PC-3 (cell line): Measurements from ENCODE around the gene IL3RA. TPM values are rescaled to one million over a fixed set of nuclear protein-coding genes. Genes with fewer than 3 reads are reported as not detected.

ENCODE experiments used
- ATAC-seq: fragments of 200-7000 bp; cut with Tn5 transposase; 2 replicates; pipeline ENCODE4 v1.9.1; 2020; ENCODE audit warnings: mild to moderate bottlenecking, moderate library complexity
- BruUV-seq: library from RNA; stranded (reverse); fragments of 400-500 nt; replicated peaks from 2 replicates; lab custom pipeline; 2021; lab: Mats Ljungman, UMichigan
- CTCF ChIA-PET: fragments of 300-600 bp; sonication (Branson Sonifier 250); formaldehyde crosslinking; loops from one replicate; lab custom pipeline; 2022; ENCODE audit warnings: antibody characterized with exemption; lab: Charles Lee
- POLR2A ChIA-PET: fragments of 300-600 bp; sonication (Branson Sonifier 250); formaldehyde crosslinking; loops from one replicate; lab custom pipeline; 2022; ENCODE audit warnings: antibody characterized with exemption; ENCODE audit not compliant: unreplicated experiment; lab: Charles Lee
- DNase-seq: peaks from one replicate; pipeline ENCODE4 v3.0.0-alpha.2; 2015
- H2AFZ ChIP-seq: fragments of 300-600 bp; sonication (generic); 2 replicates; pipeline ENCODE4 v1.6.0; 2016; ENCODE audit warnings: antibody characterized with exemption, low read length
- H3F3A ChIP-seq: fragments of 300-600 bp; sonication (generic); one replicate; pipeline ENCODE4 v1.6.0; 2017; ENCODE audit warnings: antibody characterized with exemption, low read length, control low read depth, mild to moderate bottlenecking; ENCODE audit not compliant: unreplicated experiment
- H3K27ac ChIP-seq: fragments of 300-600 bp; sonication (generic); 2 replicates; pipeline ENCODE4 v1.5.1; 2016; ENCODE audit warnings: mild to moderate bottlenecking, low read length
- H3K27me3 ChIP-seq: fragments of 300-600 bp; sonication (generic); 2 replicates; pipeline ENCODE4 v1.6.1; 2016; ENCODE audit warnings: low read length, mixed read lengths
- H3K36me3 ChIP-seq: fragments of 300-600 bp; sonication (generic); 2 replicates; pipeline ENCODE4 v1.6.1; 2016; ENCODE audit warnings: low read depth, mixed run types, low read length, mixed read lengths
- H3K4me1 ChIP-seq: fragments of 300-600 bp; sonication (generic); 2 replicates; pipeline ENCODE4 v1.5.1; 2016; ENCODE audit warnings: low read length; ENCODE audit not compliant: insufficient read depth
- H3K4me2 ChIP-seq: fragments of 300-600 bp; sonication (generic); 2 replicates; pipeline ENCODE4 v1.6.0; 2016; ENCODE audit warnings: low read length
- H3K4me3 ChIP-seq: fragments of 300-600 bp; sonication (generic); 2 replicates; pipeline ENCODE4 v1.5.1; 2016; ENCODE audit warnings: mild to moderate bottlenecking, low read length, mixed read lengths
- H3K79me2 ChIP-seq: fragments of 300-600 bp; sonication (generic); 2 replicates; pipeline ENCODE4 v1.6.1; 2017; ENCODE audit warnings: low read length, mixed read lengths
- H3K9ac ChIP-seq: fragments of 300-600 bp; sonication (generic); 2 replicates; pipeline ENCODE4 v1.6.0; 2016; ENCODE audit warnings: mild to moderate bottlenecking, low read length
- H3K9me2 ChIP-seq: fragments of 300-600 bp; sonication (generic); replicated peaks from 2 replicates; pipeline ENCODE4 v1.6.1; 2016; ENCODE audit warnings: mixed run types, low read length, mixed read lengths
- H3K9me3 ChIP-seq: fragments of 300-600 bp; sonication (generic); 2 replicates; pipeline ENCODE4 v1.6.1; 2016; ENCODE audit warnings: low read length, mixed read lengths
- H4K20me1 ChIP-seq: fragments of 300-600 bp; sonication (generic); 2 replicates; pipeline ENCODE4 v1.6.1; 2016; ENCODE audit warnings: low read length, mixed read lengths
- EZH2 ChIP-seq: fragments of 300-600 bp; sonication (generic); IDR thresholded peaks from one replicate; pipeline ENCODE4 v1.6.1; 2017; ENCODE audit warnings: antibody characterized with exemption, mild to moderate bottlenecking, low read length; ENCODE audit not compliant: unreplicated experiment
- EZH2phosphoT487 ChIP-seq: fragments of 300-600 bp; sonication (generic); IDR thresholded peaks from 2 replicates; pipeline ENCODE4 v1.6.1; 2018; ENCODE audit warnings: mild to moderate bottlenecking, antibody characterized with exemption, low read length, borderline replicate concordance
- intact Hi-C: fragments of 100-400 bp; cut with micrococcal nuclease; formaldehyde crosslinking; loops from 2 replicates; pipeline ENCODE4 v1.9.0; 2023
- total RNA-seq: library from RNA; depleted of rRNA; stranded (reverse); fragments of >200 nt; gene quantifications from 2 replicates; pipeline ENCODE4 v1.2.3, GENCODE V29; 2014
- TF ChIP-seq, protein P1 (sequence below): fragments of 300-600 bp; sonication (generic); conservative IDR thresholded peaks from 2 replicates; pipeline ENCODE4 v1.5.1; 2017; ENCODE audit warnings: antibody characterized with exemption, low read depth, mild to moderate bottlenecking, low read length

The IL3RA gene
- total RNA-seq, 1 experiment from 2014 or later, result not detected

DNA sequence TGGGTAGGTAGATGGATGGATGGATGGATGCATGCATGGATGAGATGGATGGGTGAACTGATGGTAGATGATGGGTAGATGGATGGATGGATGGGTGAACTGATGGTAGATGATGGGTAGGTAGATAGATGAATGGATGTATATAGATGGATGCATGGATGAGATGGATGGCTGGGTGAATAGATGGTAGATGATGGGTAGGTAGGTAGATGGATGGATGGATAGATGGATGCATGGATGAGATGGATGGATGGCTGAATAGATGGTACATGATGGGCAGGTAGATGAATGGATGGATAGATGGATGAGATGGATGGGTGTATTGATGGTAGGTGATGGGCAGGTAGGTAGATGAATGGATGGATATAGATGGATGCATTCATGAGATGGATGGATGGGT, 70.5 kb downstream of the IL3RA start:
- H3K36me3 ChIP-seq, result peaks cover 24% of the 10 kb centered on the region
- ChIA-PET CTCF (no interaction called here), POLR2A (no interaction called here)
- H3K4me3 ChIP-seq, result no peak overlapping the region
- H3K9me3 ChIP-seq, result no peaks in the 10 kb centered on the region
- H3K9me2 ChIP-seq, result no peaks in the 10 kb centered on the region
- DNase-seq, result no peak
- no peak overlapping the region for H2AFZ ChIP-seq
- intact Hi-C loops, result no loop called here
- no peaks in the 10 kb centered on the region for H3K79me2 ChIP-seq
- H3K9ac ChIP-seq, result no peak overlapping the region
- H3K4me1 ChIP-seq, result no peaks in the 10 kb centered on the region
- no peak for ATAC-seq
- H3F3A ChIP-seq, result no peaks in the 10 kb centered on the region
- no peaks in the 10 kb centered on the region for H3K27me3 ChIP-seq
- H3K27ac ChIP-seq, result no peak overlapping the region
- no TSS peak for BruUV-seq
- H4K20me1 ChIP-seq, result no peaks in the 10 kb centered on the region
- no peak overlapping the region for H3K4me2 ChIP-seq
- TF ChIP-seq, protein P1, sequence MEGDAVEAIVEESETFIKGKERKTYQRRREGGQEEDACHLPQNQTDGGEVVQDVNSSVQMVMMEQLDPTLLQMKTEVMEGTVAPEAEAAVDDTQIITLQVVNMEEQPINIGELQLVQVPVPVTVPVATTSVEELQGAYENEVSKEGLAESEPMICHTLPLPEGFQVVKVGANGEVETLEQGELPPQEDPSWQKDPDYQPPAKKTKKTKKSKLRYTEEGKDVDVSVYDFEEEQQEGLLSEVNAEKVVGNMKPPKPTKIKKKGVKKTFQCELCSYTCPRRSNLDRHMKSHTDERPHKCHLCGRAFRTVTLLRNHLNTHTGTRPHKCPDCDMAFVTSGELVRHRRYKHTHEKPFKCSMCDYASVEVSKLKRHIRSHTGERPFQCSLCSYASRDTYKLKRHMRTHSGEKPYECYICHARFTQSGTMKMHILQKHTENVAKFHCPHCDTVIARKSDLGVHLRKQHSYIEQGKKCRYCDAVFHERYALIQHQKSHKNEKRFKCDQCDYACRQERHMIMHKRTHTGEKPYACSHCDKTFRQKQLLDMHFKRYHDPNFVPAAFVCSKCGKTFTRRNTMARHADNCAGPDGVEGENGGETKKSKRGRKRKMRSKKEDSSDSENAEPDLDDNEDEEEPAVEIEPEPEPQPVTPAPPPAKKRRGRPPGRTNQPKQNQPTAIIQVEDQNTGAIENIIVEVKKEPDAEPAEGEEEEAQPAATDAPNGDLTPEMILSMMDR, result no peak
- TF ChIP-seq EZH2phosphoT487 (no peak), EZH2 (no peak)

DNA sequence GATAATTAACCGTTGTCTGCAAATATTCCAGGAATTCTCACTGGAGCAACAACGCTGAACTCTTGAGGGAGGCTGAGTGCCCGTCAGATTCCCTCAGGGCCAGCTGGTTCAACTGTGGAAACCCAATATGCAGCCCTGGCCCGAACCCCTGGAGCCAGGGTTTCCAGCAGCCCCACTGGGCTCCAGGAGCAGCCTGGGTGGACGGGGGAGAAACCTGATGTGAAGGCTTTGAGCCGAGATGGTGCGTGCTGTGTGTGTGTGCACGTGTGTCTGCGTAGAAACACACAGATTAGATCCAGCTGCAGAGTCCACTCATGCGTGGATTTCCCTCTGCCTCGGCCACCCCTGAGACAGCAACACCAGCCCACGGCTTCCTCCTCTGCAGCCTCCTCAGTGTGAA, 74.7 kb downstream of the IL3RA start:
- ATAC-seq, result no peak

DNA sequence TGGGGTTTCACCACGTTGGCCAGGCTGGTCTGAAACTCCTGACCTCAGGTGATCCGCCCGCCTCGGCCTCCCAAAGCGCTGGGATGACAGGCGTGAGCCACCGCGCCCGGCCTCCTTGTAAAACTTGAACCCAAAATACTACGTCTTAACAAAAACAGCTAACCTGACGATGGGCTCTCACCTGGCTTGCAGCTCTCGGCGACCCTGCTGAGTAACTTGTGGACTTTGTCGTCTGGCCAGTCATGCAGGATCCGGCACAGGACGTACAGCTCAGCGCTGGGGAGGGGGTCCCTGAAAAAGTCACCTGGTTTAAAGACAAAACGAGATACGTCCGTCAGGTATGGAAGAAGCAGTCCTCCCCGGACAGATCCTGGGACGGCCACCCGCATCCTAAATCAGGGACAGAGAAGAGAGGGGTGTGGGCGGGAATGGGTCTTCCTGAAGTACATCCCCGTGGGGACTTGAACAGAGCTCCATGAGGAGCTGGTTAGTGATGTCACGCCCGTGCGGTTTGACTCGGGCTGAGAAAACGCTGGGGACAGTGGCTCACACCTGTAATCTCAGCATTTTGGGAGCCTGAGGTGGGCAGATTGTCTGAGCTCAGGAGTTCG, 76.1 kb downstream of the IL3RA start:
- intact Hi-C loops, result no loop called here
- Histone ChIP-seq H3K27me3 (no peaks in the 10 kb centered on the region), H3K9me3 (no peaks in the 10 kb centered on the region), H3K4me1 (no peaks in the 10 kb centered on the region), H3K36me3 (no peaks in the 10 kb centered on the region), H3K79me2 (no peaks in the 10 kb centered on the region), H3F3A (no peaks in the 10 kb centered on the region), H3K9ac (no peak overlapping the region), H3K4me2 (no peak overlapping the region), H3K4me3 (no peak overlapping the region), H3K9me2 (no peaks in the 10 kb centered on the region), H3K27ac (no peak overlapping the region), H4K20me1 (no peaks in the 10 kb centered on the region), H2AFZ (no peak overlapping the region)
- BruUV-seq, result no TSS peak
- CTCF ChIA-PET, result no interaction called here
- POLR2A ChIA-PET, result no interaction called here
- TF ChIP-seq EZH2, result no peak
- TF ChIP-seq, protein P1, result no peak
- TF ChIP-seq EZH2phosphoT487, result no peak
- DNase-seq (no peak), ATAC-seq (no peak)

More for the DNA sequence above, 74.7 kb downstream of the IL3RA start:
- ChIA-PET CTCF (no interaction called here), POLR2A (no interaction called here)
- H3F3A ChIP-seq, result no peaks in the 10 kb centered on the region
- H3K9me3 ChIP-seq, result no peaks in the 10 kb centered on the region
- no peaks in the 10 kb centered on the region for H4K20me1 ChIP-seq
- no peaks in the 10 kb centered on the region for H3K9me2 ChIP-seq
- no peak overlapping the region for H3K4me2 ChIP-seq
- H3K4me1 ChIP-seq, result no peaks in the 10 kb centered on the region
- H3K27ac ChIP-seq, result no peak overlapping the region
- no peak overlapping the region for H3K9ac ChIP-seq
- H3K27me3 ChIP-seq, result no peaks in the 10 kb centered on the region
- no peak overlapping the region for H2AFZ ChIP-seq
- no peak for DNase-seq
- BruUV-seq, result no TSS peak
- intact Hi-C loops, result no loop called here
- peaks cover 11% of the 10 kb centered on the region for H3K36me3 ChIP-seq
- no peak overlapping the region for H3K4me3 ChIP-seq
- no peaks in the 10 kb centered on the region for H3K79me2 ChIP-seq
- no peak for TF ChIP-seq EZH2phosphoT487
- TF ChIP-seq, protein P1, result no peak
- no peak for TF ChIP-seq EZH2
